SKM-1 (cell line): ENCODE data around the gene EMP3.
A peak's percentile ranks its signal among the peaks of the same experiment; 100 is the strongest.
"Not testable (repeated sequence)": the region's sequence is repeated elsewhere in the genome, so short reads cannot be mapped to it uniquely, and the experiment has no call there.

Experiments
- DNase-seq: peaks from one replicate; lab custom pipeline; 2025; ENCODE audit not compliant: unreplicated experiment; lab: John Stamatoyannopoulos, UW

The EMP3 gene

DNA sequence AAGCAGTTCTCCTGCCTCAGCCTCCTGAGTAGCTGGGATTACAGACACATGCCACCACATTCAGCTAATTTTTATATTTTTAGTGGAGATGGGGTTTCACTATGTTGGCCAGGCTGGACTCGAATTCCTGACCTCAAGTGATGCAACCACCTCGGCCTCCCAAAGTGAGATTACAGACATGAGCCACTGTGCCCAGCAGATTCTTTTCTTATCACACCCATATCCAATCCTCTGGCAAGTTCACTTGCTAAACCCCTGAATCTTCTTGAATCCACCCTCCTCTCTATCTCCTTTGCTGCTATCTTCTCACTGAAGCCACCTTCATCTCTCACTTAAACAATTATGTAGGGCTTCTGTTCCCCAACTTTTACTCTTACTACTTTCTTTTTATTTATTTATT, 20.8 kb downstream of the EMP3 start:
- no peak for DNase-seq

DNA sequence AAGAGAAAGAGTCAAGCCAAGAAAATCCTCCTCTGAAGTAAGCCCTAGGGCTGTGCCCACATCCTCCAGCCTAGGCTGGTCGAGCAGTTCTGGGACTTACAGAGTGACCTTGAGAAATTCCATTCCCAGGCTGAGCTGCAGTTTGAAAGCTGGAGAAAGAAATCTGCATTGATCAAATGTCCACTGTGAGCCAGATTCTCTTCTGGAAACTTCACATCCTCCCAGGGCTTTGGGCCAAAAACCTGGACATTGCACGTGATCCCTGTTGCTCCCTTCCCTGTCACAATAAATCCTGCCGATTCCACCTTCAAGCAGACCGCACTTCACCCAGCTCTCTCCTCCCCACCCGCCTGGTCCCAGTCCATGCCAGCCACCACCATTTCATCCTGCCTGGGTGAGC, 22.7 kb downstream of the EMP3 start:
- DNase-seq = no peak

DNA sequence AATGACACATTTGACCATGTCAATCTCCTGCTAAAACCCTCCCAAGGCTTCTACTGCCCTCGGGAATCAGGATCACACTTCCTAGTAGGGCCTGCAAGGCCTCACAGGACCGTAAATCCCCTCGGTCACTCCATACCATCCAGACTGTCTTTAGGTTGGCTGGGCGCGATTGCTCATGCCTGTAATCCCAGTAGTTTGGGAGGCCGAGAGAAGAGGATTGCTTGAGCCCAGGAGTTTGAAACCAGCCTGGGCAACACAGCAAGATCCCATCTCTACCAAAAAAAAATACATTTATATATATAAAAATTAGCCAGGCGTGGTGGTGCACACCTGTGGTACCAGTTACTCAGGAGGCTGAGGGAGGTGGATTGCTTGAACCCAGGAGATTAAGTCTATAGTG, 23.4 kb downstream of the EMP3 start:
- no peak for DNase-seq

DNA sequence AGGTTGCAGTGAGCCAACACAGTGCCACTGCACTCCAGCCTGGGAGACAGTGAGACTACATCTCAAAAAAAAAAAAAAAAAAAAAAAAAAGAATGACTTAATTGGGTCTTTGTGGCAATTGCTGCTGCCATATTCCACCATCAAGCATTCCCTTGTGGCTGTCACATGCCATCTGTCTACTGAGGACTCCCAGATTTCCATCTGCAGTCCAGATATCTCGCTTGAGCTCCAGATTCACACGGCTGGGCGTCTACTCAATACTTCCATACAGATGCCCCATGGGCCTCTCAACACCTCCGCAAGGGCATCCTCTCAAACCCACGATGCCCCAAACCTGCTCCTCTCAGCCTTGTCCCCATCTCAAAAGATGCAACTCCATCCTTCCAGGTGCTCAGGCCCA, 25.5 kb downstream of the EMP3 start:
- no peak for DNase-seq

DNA sequence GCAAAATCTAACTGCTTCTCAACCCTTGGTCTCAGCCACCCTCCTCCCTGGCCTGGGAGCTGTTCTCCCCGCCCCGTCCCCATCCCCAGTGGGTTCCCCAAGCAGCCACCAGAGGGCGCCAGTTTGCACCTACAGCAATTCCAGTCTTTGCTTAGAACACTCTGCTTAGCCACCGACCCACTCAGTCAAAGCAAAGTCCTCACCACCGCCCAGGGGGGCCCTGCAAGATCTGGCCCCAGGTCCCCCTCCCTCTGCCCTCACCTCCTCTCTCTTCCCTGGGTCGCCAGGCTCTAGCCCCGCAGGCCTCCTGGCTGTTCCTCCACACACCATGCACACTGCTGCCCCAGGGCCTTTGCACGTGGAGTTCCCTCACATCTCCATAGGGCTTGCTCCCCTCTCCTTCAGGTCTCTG, 26.0 kb downstream of the EMP3 start:
- no peak for DNase-seq

DNA sequence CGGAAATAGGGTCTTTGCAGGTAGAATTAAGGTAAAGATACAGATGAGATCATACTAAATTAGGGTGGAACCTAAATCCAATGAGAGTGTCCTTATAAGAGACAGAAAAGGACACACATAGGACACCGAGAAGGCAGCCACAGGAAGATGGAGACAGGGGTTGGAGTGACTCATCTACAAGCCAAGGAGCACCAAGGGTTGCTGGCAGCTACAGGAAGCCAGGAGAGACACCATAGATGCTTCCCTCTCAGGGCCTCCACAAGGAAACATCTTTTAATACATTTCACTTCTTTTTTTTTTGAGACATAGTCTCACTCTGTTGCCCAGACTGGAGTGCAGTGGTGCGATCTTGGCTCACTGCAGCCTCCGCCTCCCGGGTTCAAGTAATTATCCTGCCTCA, 28.3 kb downstream of the EMP3 start:
- DNase-seq = no peak

DNA sequence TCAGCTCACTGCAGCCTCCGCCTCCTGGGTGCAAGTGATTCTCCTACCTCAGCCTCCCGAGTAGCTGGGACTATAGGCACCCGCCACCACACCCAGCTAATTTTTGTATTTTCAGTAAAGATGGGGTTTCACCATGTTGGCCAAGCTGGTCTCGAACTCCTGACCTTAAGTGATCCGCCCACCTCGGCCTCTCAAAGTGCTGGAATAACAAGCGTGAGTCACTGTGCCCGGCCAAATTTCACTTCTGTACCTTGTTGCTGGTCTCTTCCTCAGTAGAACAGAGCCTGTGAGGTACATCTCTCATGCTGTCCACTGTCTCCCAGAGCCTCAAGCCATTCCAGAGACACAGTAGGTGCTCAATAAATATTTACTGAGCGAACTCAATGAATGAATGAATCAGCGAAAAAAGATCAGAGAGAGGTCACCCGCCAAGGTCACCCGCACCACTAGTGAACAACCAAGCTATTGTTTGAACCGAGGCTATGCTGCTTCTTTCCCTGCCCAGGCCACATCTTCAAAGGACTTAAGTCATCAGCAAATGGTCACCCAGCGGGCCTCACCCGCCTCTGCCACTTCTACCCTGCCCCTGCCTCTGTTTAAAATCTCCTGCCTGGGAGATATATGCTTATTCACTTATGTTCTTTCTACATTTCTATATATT, 29.1 kb downstream of the EMP3 start:
- no peak for DNase-seq

DNA sequence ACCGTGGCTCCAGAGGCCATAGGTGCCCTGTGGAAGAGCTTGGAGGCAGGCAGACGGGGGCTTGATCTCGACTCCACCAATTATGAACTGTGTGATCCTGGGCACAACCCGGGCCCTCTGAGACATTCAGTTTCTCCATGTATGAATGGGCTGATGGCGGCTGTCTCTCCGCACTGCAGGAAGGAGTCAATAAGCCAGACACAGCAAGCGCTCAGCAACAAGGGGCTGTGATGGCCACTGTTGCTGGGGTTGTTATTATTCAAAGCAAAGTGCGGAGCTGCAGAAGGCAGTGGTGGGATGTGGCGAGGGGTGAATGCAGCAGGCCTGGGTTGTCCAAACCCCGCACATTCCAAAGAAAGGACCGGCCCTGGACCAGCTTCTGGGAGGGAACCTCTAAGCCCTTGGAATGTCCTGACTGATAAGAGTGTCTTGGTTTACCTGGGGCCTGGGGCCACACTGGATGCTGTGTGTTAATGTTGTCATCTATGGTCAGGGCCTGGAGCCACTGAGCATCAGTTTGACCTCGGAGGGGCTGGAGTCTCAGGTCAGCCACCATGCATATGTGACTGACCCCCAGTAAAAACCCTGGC, 30.1 kb downstream of the EMP3 start:
- DNase-seq = no peak

DNA sequence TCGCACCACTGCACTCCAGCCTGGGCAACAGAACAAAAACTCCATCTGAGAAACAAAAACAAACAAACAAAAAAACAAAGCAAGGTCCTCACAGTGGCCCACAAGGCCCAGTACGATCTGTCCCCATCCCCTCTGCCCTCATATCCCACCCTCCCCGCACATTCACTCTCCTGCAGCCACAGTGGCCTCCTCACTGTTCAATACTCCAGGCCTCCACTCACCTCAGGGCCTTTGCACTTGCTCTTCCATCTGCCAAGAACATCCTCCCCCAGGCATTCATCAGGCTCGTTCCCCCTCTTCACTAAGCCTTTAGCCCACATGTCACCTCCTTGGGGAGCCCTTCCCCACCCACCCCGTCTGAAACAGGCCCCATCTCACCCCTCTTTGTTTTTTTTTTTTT, 33.8 kb downstream of the EMP3 start:
- no peak for DNase-seq

DNA sequence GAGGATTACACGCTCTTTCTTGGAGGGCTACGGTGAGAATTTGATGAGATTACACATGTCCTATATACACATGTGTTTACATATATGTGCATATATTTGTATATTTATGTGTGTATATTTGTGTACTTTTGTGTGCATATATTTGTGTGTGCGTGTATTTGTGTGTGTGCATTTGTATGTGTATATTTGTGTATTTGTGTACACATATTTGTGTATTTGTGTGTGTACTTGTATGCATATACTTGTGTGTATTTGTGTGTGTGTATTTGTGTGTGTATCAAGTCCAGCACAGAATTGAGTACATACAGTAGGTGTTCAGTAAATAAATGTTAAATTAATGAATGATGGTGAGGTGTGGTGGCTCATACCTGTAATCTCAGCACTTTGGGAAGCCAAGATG, 36.6 kb downstream of the EMP3 start:
- DNase-seq = no peak

DNA sequence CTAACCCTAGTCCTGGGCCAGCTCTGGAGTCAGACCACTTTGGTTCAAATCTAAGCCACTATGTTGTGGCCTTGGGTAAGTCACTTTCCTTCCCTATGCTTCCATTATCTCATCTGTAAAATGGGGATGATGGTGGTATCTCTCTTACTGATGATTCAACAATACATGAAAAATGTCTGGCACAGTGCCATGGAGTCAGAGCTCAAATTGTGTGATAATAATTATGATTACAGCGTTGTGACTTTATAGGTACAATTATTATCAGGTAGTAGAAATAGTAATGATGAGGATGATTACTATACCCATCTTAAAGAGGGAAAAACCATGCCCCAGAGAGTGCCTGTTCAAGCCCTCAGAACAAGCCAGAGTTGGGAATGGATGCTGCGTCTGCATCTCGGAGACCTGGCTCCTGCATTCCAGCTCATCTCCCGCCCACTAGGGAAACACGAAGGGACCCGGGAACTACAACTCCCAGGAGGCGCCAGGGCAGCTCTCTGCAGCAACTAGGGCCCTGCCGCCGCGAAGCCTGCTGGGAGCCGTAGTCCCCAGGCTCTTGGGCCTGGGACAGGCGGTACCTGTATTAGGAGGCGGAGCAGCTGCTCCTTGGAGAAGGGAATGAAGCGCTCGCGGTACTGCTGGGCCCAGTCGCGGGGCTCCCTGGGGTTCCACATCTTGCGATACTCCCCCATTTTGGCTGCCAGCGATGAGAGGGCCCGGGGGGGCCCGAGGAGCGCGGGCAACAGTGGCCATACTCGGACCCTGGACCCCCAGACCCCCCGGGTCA, 37.6 kb downstream of the EMP3 start:
- peak; percentile 29 for DNase-seq

DNA sequence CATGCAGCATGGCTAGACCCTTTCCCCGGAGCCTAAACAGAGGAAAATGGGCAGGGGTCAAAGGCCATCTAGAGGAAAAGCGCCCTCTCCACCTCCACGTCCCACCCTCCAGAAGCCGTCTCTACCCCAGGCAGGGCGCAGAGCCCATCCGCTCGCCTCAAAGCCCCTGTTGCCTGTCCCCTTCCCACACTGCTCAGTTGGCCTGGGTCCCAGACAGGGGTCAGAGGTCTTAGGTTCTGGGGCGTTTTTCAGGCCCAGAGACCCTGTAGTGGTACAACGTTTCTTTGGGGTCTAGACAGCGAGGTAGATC, 38.1 kb downstream of the EMP3 start:
- no peak for DNase-seq

DNA sequence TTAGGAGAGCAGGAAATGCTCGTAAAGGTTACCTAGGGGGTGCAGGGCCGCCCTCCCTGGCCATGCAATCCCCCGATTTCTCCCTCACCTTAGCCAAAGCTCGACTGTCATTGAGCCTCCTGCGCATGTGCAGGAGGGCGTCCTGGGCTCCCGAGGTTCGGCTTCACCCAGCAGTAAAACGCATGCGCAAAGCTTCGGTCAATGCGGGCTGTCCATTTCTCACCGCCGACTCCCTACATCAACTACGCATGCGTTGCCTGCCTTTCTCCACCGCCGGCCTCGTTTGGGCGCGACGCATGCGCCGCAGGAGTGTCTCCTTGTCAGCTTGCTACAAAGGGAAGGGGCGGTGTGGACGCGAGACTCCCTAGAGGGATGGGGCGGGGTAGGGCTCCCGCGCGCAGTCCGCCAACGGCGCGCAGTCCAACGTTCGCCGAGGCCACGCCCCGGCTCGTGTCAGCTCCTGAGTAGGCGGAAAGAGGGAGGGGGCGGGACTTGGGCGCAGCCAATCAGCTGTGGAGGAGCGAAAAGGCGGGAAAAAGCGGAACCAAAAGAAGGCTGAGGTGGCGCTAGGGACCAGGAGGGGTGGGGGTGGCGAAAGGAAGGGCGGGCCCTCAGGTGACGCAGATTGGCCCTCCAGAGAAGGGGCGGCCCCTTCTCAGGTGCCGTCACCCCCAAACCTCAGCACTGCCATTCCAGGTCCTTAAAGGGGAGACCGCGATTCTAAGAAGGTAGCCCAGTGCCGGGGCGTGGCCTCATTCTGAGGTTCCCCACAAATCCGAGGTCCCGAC, 38.7 kb downstream of the EMP3 start, which contains the start of the genes SYNGR4 and TMEM143:
TSS of gene SYNGR4 (plus strand) at position 558 of the 788 bp plus-strand sequence. CDS start 1,476 bp downstream, outside the sequence.
TSS of gene TMEM143 (minus strand) at position 131 of the 788 bp plus-strand sequence. CDS start at position 111, 20 bp downstream.
- peak; percentile 92 for DNase-seq

DNA sequence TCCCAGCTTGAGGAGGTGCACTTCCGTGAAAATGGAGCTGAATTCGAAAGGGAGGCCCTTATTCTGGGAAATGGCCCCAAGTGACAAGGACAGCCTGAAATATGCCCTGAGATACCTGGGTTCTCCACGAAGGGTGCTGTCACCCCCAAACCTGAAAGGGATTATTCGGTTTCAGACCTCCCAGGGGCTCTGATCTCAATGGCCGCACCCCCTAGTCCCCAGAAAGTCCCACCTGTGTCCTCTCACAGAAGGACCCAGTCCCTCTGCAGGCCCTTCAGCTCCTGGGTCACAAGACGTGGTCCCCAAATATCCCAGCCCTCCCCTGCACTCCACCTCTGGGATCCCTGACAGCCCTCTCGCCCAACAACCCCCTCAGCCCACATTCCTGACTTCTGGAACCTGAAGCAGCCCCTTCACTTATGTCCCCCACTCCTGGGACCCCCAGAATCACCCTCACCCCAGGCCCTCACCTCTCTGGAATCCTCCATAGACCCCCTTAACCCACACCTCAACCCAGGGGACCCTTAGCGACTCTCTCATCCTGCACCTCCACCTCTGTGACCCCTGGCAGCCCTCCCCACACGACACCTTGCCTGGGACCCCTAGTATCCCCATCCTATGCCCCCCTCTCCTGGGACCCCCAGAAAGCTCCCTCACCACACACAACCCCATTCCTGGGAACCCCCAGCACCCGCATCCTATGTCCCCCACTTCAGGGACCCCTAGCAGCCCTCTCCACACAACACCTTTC, 39.4 kb downstream of the EMP3 start:
- DNase-seq = no peak

DNA sequence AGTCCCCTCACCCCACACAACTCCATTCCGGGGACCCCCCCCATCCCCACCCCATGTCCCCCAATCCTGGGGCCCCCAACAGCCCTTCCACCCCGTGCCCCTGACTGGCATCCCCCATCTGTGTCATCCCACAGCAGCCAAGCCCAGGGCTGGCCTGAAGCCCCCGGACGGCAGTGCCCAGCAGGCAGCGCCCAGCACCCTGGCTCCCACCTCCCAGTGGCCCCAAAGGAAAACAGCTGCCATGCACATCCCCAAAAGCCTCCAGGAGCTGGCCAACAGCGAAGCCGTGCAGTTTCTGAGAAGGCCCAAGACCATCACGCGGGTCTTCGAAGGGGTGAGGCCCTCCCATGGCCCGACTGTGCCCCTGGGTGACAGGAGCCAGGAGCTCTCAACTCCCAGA, 40.2 kb downstream of the EMP3 start:
- DNase-seq = no peak

DNA sequence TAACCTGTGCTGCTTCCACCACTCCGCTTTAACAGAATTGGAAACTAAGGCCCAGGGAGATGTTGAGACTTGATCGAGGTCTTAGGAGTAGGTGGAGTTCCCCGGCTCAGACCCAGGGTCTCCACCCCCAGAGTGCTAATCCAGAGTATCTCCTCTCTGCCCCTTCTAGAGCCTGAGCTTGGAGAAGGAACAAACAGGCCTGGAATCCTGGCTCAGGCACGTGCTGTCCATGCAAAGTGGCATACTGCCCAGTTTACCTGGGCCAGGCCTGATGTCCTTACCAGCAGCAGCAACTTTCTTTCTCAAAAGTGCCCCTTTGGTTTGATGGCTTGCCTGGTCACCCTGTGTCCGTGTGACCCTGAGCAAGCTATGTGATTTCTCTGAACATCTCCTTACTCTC, 42.5 kb downstream of the EMP3 start:
- no peak for DNase-seq

DNA sequence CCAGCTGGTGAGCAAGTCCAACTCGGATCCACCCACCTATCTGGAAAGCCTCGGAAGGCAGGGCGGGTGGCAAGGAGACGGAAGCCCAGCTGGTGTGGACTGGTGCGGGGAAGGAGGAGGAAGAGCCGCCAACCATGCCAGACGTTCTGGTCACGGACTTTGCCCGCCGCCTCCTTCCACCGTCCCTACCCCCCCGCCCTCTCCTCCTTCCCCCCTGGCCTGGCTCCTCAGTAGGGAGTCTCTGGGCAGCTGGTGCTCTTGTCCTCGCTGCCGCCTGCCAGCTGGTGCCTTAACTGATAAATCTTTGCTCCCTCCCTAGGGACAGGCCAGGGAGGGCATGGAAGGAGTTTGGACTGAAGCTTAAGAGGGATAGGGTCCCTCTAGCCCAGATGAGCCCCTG, 43.6 kb downstream of the EMP3 start:
- no peak for DNase-seq

DNA sequence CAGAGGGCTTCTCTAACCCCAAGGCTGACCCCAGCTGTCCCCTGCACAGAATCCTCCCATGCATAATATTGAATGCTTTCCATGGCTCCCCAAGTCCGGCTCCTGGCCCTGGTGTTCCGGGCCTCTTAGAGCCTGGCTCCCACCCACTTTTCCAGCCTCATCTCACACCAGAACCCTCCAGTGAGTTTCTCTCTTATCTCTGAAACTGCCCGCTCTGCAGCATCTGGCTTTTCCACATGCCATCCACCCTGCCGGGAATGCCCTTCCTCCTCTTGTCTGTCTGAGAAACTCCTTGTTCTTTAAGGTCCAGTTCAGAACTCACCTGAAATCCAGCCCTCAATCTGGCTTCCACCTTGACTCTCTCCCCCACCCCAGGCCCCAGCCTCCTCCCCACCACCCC, 45.6 kb downstream of the EMP3 start:
- no peak for DNase-seq

DNA sequence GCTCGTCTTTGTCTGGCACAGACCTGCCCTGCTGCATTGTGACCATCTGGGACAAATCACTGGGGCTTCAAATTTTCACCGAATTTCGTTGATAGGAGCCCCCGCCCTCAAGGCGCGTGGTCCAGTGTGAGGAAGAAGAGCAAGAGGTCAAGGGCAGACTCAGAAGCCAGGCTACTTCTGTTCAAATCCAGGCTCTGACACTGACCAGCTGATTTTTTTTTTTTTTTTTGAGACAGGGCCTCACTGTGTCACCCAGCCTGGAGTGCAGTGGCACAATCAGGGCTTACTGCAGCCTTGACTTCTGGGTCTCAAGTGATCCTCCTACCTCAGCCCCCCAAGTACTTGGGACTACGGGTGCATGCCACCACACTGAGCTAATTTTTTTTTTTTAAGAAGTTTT, 46.0 kb downstream of the EMP3 start:
- DNase-seq = no peak

DNA sequence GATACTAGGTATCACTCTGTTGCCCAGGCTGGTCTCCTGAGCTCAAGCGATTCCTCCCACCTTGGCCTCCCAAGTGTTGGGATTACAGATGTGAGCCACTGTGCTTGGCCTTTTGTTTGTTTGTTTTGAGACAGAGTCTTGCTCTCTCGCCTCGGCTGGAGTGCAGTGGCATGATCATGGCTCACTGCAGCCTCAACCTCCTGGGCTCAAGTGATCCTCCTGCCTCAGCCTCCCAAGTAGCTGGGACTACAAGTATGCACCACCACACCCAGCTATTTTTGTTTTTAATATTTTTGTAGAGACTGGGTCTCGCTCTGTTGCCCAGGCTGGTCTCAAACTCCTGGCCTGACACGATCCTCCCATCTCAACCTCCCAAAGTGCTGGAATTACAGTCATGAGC, 46.4 kb downstream of the EMP3 start:
- not testable (repeated sequence) for DNase-seq

DNA sequence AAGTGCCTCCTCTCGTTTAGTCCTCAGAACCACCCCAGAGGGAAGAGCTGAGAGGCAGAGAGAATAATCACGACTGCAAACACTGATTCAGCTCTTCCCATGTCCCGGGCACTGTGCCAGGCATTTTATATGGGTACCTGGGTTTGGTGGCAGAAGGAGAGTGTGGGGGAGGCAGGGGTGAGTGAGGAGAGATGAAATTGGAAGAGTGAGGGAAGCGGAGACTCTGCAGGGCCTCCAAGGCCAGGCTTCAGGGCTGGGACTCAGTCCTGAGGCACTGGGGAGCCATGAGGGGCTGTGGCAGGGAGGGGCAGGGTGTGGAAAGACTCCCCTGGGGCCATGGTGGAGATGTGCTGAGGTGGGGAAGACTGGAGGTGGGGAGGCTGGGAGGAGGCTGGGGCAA, 47.6 kb downstream of the EMP3 start:
- no peak for DNase-seq
